ENCODE results near the gene MBTPS1.

MBTPS1 gene

DNA sequence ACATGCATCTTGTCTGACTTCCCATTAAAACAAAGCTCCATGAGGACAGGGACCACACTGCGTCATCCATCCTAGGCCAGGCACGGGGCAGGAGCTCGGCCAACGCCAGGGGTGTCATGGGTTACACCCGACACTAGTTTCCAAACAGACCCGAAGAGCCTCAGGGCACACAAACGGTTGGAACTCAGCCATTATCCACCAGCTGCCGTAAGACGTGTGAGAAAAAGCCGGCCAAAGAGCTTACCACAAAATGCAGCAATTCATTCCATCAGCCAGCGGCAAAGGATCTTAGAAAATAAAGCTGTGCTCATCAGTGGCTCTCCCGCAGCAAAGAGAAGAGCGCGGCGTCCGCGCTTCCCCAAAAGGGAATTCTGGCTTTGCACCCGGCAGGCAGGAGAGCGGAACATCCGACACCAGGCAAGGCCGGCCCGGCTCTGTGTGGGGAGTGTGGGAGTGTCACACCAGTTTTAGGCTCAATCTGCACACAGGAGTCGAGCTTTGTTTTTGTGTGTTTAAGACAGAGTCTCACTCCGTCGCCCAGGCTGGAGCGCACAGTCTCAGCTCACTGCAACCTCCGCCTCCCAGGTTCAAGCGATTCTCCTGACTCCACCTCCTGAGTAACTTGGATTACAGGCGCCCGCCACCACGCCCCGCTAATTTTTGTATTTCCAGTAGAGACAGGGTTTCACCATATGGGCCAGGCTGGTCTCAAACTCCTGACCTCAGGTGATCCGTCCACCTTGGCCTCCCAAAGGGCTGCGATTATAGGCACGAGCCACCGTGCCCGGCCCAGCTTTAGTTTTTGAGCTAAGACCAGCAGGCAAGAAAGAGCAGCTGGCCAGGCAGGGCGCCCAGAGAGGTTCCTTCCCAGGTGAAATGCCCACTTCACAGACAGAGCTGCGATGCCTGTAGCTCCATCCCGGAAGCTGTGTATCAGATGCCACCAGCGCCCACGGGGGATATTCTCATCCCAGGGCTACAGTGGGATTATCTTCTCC is 75.6 kb downstream of the MBTPS1 start:
- H3K27ac ChIP-seq (ENCODE audit: low read length): no peak overlapping the region
- H3K27me3 ChIP-seq (ENCODE audit: low read depth, low read length): peaks cover 9% of the 10 kb centered on the region
- no peak overlapping the region for H3K4me3 ChIP-seq (ENCODE audit: low read depth in 1 of 2, low read length in 2 of 2)

DNA sequence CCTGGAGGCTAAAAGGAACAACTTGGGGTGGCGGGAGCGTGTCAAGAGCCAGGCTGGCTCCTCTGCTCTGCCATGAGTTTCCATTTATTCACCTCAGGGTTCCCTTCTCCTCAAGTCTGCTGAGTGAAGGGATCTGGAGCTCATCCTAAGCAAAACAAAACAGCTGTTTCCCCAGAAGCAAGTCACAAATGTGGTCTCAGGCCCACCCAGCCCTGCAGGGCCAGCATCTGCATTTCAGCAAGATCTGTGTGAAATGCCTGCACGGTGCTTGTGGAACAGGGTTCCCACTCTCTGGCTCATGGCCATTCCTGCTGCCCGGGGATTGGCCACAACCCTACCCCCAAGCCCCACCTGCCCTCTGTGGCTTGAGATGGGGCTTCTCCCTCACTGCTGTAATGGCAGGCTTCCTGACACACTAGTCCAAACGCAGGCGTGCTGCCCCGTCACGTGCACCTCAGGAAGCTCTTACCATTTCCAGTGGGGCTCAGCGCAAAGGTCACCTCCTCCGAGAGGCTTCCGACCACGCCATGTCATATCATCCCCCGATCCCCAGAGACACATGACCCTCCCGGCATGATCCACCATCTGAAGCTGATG is 76.4 kb downstream of the MBTPS1 start:
- Histone ChIP-seq H3K4me1 (ENCODE audit: control insufficient read depth in 1 of 2, insufficient read depth in 2 of 2, low read length in 2 of 2) (no peaks in the 10 kb centered on the region), H3K27me3 (ENCODE audit: low read depth, low read length) (peaks cover 9% of the 10 kb centered on the region), H3K27ac (ENCODE audit: low read length) (no peak overlapping the region), H3K9me3 (ENCODE audit: control insufficient read depth in 1 of 2, low read length in 2 of 2) (peaks cover 0 to 5% of the 10 kb centered on the region in 2 donors), H3K4me3 (ENCODE audit: low read depth in 1 of 2, low read length in 2 of 2) (no peak overlapping the region), H3K36me3 (ENCODE audit: control insufficient read depth in 1 of 2, insufficient read depth in 2 of 2, low read length in 2 of 2) (no peaks in the 10 kb centered on the region)

More for the DNA sequence above, 75.6 kb downstream of the MBTPS1 start:
- Histone ChIP-seq H3K36me3 (ENCODE audit: control insufficient read depth in 1 of 2, insufficient read depth in 2 of 2, low read length in 2 of 2) (no peaks in the 10 kb centered on the region), H3K9me3 (ENCODE audit: control insufficient read depth in 1 of 2, low read length in 2 of 2) (no peaks in the 10 kb centered on the region), H3K4me1 (ENCODE audit: control insufficient read depth in 1 of 2, insufficient read depth in 2 of 2, low read length in 2 of 2) (no peaks in the 10 kb centered on the region)

DNA sequence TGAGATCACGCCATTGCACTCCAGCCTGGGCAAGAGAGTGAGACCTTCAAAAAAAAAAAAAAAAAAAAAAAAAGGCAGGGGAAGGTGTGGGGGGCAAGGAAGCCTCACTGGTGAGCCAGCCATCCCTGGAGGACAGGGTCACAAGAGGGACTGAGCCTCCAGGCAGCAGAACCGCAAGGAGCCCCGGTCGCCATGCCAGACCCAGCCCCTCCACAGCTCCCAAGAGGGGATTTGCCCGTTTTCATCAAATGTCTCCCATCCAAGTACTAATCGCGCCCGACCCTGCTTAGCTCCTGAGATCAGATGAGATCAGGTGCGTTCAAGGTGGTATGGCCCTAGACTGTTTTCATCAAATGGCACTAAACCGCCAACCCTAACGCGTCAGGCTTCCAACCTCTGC is 77.0 kb downstream of the MBTPS1 start:
- Histone ChIP-seq H3K4me3 (ENCODE audit: low read depth in 1 of 2, low read length in 2 of 2) (no peak overlapping the region), H3K9me3 (ENCODE audit: control insufficient read depth in 1 of 2, low read length in 2 of 2) (peaks cover 0 to 8% of the 10 kb centered on the region in 2 donors), H3K4me1 (ENCODE audit: control insufficient read depth in 1 of 2, insufficient read depth in 2 of 2, low read length in 2 of 2) (no peaks in the 10 kb centered on the region), H3K27ac (ENCODE audit: low read length) (no peak overlapping the region), H3K27me3 (ENCODE audit: low read depth, low read length) (peaks cover 9% of the 10 kb centered on the region), H3K36me3 (ENCODE audit: control insufficient read depth in 1 of 2, insufficient read depth in 2 of 2, low read length in 2 of 2) (no peaks in the 10 kb centered on the region)

DNA sequence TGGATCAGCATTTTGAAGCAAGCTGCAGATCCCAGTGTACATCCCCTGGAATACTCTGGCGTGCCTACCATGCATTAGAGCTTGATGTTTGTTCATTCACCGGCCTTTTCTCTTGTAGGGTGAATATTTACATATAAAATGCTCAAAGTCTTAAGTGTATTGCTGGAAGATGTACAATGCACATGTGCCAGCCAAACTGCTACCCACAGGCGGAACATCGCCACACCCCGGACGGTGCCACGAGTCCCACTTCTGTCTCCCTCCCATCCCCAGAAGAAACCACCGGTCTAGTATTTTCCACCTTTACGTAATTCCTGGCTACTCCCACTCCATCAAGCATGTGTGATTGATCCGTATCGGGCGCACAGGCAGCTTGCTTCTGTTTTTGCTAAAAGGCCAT is 78.3 kb downstream of the MBTPS1 start:
- Histone ChIP-seq H3K36me3 (ENCODE audit: control insufficient read depth in 1 of 2, insufficient read depth in 2 of 2, low read length in 2 of 2) (no peaks in the 10 kb centered on the region), H3K4me3 (ENCODE audit: low read depth in 1 of 2, low read length in 2 of 2) (no peak overlapping the region), H3K27me3 (ENCODE audit: low read depth, low read length) (peaks cover 5% of the 10 kb centered on the region), H3K9me3 (ENCODE audit: control insufficient read depth in 1 of 2, low read length in 2 of 2) (peaks cover 0 to 8% of the 10 kb centered on the region in 2 donors), H3K27ac (ENCODE audit: low read length) (no peak overlapping the region), H3K4me1 (ENCODE audit: control insufficient read depth in 1 of 2, insufficient read depth in 2 of 2, low read length in 2 of 2) (no peaks in the 10 kb centered on the region)

DNA sequence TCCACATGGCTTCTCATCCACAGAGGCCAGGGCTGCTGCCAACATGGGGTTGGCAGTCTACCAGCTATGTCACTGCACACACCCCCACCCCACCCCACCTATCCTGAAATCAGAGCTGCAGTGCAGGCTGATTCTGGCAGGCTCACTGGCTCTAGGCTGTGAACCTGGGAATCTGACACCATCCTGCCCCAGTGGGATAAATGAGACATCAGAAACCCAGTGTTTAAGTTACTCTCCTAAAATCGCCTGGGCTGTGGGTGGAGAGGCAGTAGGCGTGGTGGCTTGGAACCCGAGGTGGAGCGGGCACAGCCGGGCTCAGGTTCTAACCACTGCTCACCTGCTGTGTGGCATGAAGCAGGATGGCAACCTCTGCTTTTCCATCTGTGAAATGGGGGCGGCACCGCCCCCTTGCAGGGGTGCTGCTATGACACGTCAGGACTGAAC is 79.7 kb downstream of the MBTPS1 start:
- Histone ChIP-seq H3K27me3 (ENCODE audit: low read depth, low read length) (peaks cover 5% of the 10 kb centered on the region), H3K4me3 (ENCODE audit: low read depth in 1 of 2, low read length in 2 of 2) (no peak overlapping the region), H3K9me3 (ENCODE audit: control insufficient read depth in 1 of 2, low read length in 2 of 2) (peaks cover 0 to 8% of the 10 kb centered on the region in 2 donors), H3K36me3 (ENCODE audit: control insufficient read depth in 1 of 2, insufficient read depth in 2 of 2, low read length in 2 of 2) (no peaks in the 10 kb centered on the region), H3K4me1 (ENCODE audit: control insufficient read depth in 1 of 2, insufficient read depth in 2 of 2, low read length in 2 of 2) (no peaks in the 10 kb centered on the region), H3K27ac (ENCODE audit: low read length) (no peak overlapping the region)

DNA sequence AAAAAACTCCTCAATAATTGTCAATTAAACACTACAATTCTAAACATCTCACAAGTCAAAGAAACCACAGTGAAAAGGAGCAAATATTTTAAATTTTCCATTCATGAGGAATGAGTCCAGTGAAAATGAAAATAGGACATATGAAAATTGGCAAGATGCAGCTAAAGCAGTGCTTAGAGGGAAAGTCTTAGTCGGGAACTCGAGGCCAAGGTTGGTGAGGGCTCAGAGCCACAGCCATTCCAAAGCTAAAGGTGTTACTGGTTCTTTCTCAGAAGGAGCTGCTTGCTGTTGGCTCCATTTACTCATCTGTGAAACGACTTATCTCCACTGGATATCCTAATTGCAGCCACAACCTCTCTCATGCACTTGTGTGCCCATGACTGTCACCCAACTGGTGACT is 80.6 kb downstream of the MBTPS1 start:
- H3K4me3 ChIP-seq (ENCODE audit: low read depth in 1 of 2, low read length in 2 of 2): no peak overlapping the region

DNA sequence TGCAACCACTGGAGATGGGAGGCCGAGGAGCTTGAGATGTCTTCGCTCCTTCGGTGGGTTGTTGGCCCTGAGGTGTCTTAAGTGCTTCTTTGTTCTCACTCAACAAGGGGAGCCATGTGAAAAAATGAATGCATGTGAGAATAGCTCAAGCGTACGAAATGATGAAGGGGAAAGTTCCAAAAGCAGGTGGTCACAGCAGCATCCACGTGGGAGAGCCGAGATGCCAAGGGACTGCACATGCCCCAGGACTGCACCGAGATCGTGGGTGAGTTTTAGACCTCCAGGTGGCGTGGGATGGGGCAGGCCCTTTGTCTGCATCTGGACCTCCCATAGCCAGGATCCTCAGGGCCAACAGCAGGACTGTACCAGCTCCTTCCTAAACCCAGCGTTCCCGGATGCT is 82.2 kb downstream of the MBTPS1 start:
- Histone ChIP-seq H3K36me3 (ENCODE audit: control insufficient read depth in 1 of 2, insufficient read depth in 2 of 2, low read length in 2 of 2) (no peaks in the 10 kb centered on the region), H3K27ac (ENCODE audit: low read length) (no peak overlapping the region), H3K4me1 (ENCODE audit: control insufficient read depth in 1 of 2, insufficient read depth in 2 of 2, low read length in 2 of 2) (no peaks in the 10 kb centered on the region), H3K4me3 (ENCODE audit: low read depth in 1 of 2, low read length in 2 of 2) (no peak overlapping the region), H3K9me3 (ENCODE audit: control insufficient read depth in 1 of 2, low read length in 2 of 2) (peaks cover 0 to 8% of the 10 kb centered on the region in 2 donors), H3K27me3 (ENCODE audit: low read depth, low read length) (no peaks in the 10 kb centered on the region)

More for the DNA sequence above, 80.6 kb downstream of the MBTPS1 start:
- H3K36me3 ChIP-seq (ENCODE audit: control insufficient read depth in 1 of 2, insufficient read depth in 2 of 2, low read length in 2 of 2): no peaks in the 10 kb centered on the region
- peaks cover 0 to 8% of the 10 kb centered on the region in 2 donors for H3K9me3 ChIP-seq (ENCODE audit: control insufficient read depth in 1 of 2, low read length in 2 of 2)
- H3K27me3 ChIP-seq (ENCODE audit: low read depth, low read length): peaks cover 5% of the 10 kb centered on the region
- H3K4me1 ChIP-seq (ENCODE audit: control insufficient read depth in 1 of 2, insufficient read depth in 2 of 2, low read length in 2 of 2): no peaks in the 10 kb centered on the region
- H3K27ac ChIP-seq (ENCODE audit: low read length): no peak overlapping the region

DNA sequence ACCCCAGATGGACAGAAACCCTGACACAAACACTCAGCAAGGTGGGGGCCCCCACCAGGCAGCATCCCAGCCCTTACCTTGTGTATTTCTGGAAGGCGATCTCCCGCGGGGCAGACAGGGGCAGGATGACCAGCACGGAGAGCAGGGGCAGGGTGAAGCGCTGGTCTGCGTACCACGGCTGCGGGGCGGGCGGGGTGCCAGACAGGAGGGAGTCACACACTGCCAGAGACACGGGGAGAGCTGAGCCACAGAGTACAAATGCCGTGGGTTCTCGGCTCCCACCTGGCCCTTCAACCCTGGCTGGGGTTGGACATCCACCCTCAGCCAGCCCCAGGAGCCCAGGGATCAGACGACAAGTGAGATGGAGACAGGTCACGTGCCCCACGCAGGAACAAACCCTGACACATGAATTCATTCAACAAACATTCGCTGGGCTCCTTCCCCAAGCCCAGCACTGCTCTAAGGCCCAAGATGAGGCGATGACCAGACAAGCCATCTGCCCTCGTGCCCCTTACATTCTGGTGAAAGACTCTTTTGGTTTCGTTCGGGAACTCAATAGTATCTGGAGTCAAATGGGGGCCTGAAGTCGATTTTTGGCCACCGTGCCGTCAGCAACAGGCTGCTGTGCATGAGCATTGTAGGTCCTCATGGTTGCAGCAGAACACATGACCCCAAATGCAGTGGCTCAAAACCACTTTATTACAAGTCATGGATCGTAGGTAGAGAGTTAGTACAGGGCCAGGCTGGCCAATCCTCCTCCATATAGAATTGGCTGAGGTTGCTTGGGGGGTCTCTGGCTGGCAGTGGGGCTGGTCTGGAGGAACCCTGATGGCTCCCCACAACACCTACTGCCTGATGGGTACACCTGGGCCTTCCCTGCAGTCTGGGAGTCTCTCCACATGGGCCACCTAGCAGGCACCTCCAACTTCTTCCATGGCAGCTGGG is 83.2 kb downstream of the MBTPS1 start:
- H3K4me3 ChIP-seq (ENCODE audit: low read depth in 1 of 2, low read length in 2 of 2): no peak overlapping the region
- H3K9me3 ChIP-seq (ENCODE audit: control insufficient read depth in 1 of 2, low read length in 2 of 2): peaks cover 0 to 8% of the 10 kb centered on the region in 2 donors
- no peaks in the 10 kb centered on the region for H3K27me3 ChIP-seq (ENCODE audit: low read depth, low read length)

DNA sequence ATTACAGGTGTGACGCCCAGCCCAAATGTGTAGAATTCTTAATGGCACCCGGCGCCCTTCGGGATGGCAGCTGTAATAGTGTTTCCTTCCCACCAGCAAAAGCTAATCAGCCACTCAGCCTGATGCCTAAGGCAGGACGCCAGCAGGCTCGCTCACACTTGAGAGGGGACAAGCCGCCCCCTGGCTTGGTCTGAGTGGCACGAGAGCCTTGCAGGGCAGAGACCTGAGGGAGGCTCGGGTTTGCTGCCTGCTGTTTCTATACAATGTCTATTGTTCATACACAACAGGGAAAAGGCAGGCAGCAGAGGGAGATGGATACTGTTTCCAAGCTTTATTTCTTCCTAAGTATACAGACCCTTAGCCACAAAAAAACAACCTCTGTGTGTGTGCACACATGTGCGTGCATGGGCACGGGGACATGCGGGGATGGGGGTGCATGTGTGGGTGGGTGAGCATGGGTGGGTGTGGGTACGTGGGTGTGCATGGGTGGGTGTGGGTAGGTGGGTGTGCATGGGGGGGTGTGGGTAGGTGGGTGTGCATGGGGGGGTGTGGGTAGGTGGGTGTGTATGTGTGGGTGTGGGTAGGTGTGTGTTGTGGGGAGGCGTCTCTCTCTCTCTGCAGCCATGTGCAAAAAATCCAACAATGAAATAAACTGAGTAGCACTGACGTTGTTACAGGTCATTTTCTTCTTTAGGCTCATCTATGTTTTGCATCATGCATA is 84.1 kb downstream of the MBTPS1 start:
- no peak overlapping the region for H3K27ac ChIP-seq (ENCODE audit: low read length)
- H3K9me3 ChIP-seq (ENCODE audit: control insufficient read depth in 1 of 2, low read length in 2 of 2): peaks cover 0 to 8% of the 10 kb centered on the region in 2 donors
- no peaks in the 10 kb centered on the region for H3K27me3 ChIP-seq (ENCODE audit: low read depth, low read length)
- H3K36me3 ChIP-seq (ENCODE audit: control insufficient read depth in 1 of 2, insufficient read depth in 2 of 2, low read length in 2 of 2): no peaks in the 10 kb centered on the region
- no peaks in the 10 kb centered on the region for H3K4me1 ChIP-seq (ENCODE audit: control insufficient read depth in 1 of 2, insufficient read depth in 2 of 2, low read length in 2 of 2)
- no peak overlapping the region for H3K4me3 ChIP-seq (ENCODE audit: low read depth in 1 of 2, low read length in 2 of 2)

More for the DNA sequence above, 83.2 kb downstream of the MBTPS1 start:
- Histone ChIP-seq H3K36me3 (ENCODE audit: control insufficient read depth in 1 of 2, insufficient read depth in 2 of 2, low read length in 2 of 2) (no peaks in the 10 kb centered on the region), H3K27ac (ENCODE audit: low read length) (no peak overlapping the region), H3K4me1 (ENCODE audit: control insufficient read depth in 1 of 2, insufficient read depth in 2 of 2, low read length in 2 of 2) (no peaks in the 10 kb centered on the region)

DNA sequence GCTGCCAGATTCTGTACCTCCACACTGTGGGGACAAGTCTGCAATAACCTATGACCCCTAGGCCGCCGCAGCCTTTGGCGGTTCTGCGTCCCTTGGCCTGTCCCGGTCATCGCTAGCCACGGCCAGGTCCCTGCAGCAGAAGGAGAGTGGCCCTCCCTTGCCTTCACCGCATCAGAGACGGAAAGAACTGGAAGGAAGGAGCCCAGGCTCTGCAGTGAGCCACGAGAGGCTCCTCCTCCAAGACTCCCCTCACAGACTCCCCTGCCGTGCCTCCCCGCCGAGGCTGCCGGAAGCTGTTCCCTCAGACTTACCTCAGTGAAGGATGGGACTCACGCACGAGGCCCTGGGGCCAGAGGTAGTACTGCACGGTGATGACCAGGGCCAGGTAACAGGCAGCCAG is 85.2 kb downstream of the MBTPS1 start:
- Histone ChIP-seq H3K4me3 (ENCODE audit: low read depth in 1 of 2, low read length in 2 of 2) (no peak overlapping the region), H3K27me3 (ENCODE audit: low read depth, low read length) (peaks cover 2% of the 10 kb centered on the region), H3K36me3 (ENCODE audit: control insufficient read depth in 1 of 2, insufficient read depth in 2 of 2, low read length in 2 of 2) (no peaks in the 10 kb centered on the region), H3K27ac (ENCODE audit: low read length) (no peak overlapping the region), H3K4me1 (ENCODE audit: control insufficient read depth in 1 of 2, insufficient read depth in 2 of 2, low read length in 2 of 2) (no peaks in the 10 kb centered on the region), H3K9me3 (ENCODE audit: control insufficient read depth in 1 of 2, low read length in 2 of 2) (peaks cover 0 to 8% of the 10 kb centered on the region in 2 donors)

Data from muscle layer of duodenum (tissue), 2 donors.